ENCODE results near the gene ANKRD63. TPM values are rescaled to one million over a fixed set of nuclear protein-coding genes. Genes with fewer than 3 reads are reported as not detected.

The ANKRD63 gene
- total RNA-seq, 1 donor from 2014 or later: not detected

- no peak overlapping the region for H3K4me3 ChIP-seq (ENCODE audit: low read length in 3 of 3)
- H3K36me3 ChIP-seq (ENCODE audit: control insufficient read depth in 3 of 3, insufficient read depth in 3 of 3, low read length in 3 of 3): no peaks in the 10 kb centered on the region
- peaks cover 5 to 11% (median 8%) of the 10 kb centered on the region in 3 donors for H3K4me1 ChIP-seq (ENCODE audit: control insufficient read depth in 3 of 3, insufficient read depth in 3 of 3, low read length in 3 of 3)
- peaks cover 6 to 37% (median 12%) of the 10 kb centered on the region in 3 donors for H3K27me3 ChIP-seq (ENCODE audit: control insufficient read depth in 3 of 3, insufficient read depth in 3 of 3, low read length in 3 of 3)
- H3K9ac ChIP-seq (ENCODE audit: low read depth in 1 of 3, low read length in 3 of 3): no peak overlapping the region
- no peaks in the 10 kb centered on the region for H3K9me3 ChIP-seq (ENCODE audit: control insufficient read depth in 3 of 3, low read length in 3 of 3)
- no peak overlapping the region for H3K27ac ChIP-seq (ENCODE audit: low read depth, low read length)
These were observed 42.1 kb downstream of the ANKRD63 start for GRCh38 chr15:40240619-40241221.

- Histone ChIP-seq H3K27ac (ENCODE audit: low read depth, low read length) (no peak overlapping the region), H3K4me3 (ENCODE audit: low read length in 3 of 3) (no peak overlapping the region), H3K4me1 (ENCODE audit: control insufficient read depth in 3 of 3, insufficient read depth in 3 of 3, low read length in 3 of 3) (peaks cover 5 to 11% (median 8%) of the 10 kb centered on the region in 3 donors), H3K36me3 (ENCODE audit: control insufficient read depth in 3 of 3, insufficient read depth in 3 of 3, low read length in 3 of 3) (no peaks in the 10 kb centered on the region), H3K9me3 (ENCODE audit: control insufficient read depth in 3 of 3, low read length in 3 of 3) (no peaks in the 10 kb centered on the region), H3K27me3 (ENCODE audit: control insufficient read depth in 3 of 3, insufficient read depth in 3 of 3, low read length in 3 of 3) (peaks cover 6 to 37% (median 12%) of the 10 kb centered on the region in 3 donors), H3K9ac (ENCODE audit: low read depth in 1 of 3, low read length in 3 of 3) (no peak overlapping the region)
These were observed 42.9 kb downstream of the ANKRD63 start for GRCh38 chr15:40239693-40240618.

GRCh38 chr15:40239404-40239692 lies 43.5 kb downstream of the ANKRD63 start:
- Histone ChIP-seq H3K9ac (ENCODE audit: low read depth in 1 of 3, low read length in 3 of 3) (peak overlapping the region in 1 of 3 donors; percentile 40), H3K27me3 (ENCODE audit: control insufficient read depth in 3 of 3, insufficient read depth in 3 of 3, low read length in 3 of 3) (peaks cover 6 to 37% (median 12%) of the 10 kb centered on the region in 3 donors), H3K36me3 (ENCODE audit: control insufficient read depth in 3 of 3, insufficient read depth in 3 of 3, low read length in 3 of 3) (no peaks in the 10 kb centered on the region)

GRCh38 chr15:40238532-40239403 lies 44.1 kb downstream of the ANKRD63 start, which contains the start of gene PAK6:
Gene PAK6, plus strand, starts transcription at chr15:40239063. Its CDS starts 25,723 bp downstream, at chr15:40264786.
- no peak within 1 kb of the TSS for H3K27ac ChIP-seq (ENCODE audit: low read depth, low read length)
- peak within 1 kb of the TSS in 1 of 3 donors; percentile 40 for H3K9ac ChIP-seq (ENCODE audit: low read depth in 1 of 3, low read length in 3 of 3)
- peaks cover 5 to 11% (median 8%) of the 10 kb centered on the region in 3 donors for H3K4me1 ChIP-seq (ENCODE audit: control insufficient read depth in 3 of 3, insufficient read depth in 3 of 3, low read length in 3 of 3)
- H3K4me3 ChIP-seq (ENCODE audit: low read length in 3 of 3): peak within 1 kb of the TSS in 2 of 3 donors; percentile 29 to 52
- peaks cover 6 to 37% (median 12%) of the 10 kb centered on the region in 3 donors for H3K27me3 ChIP-seq (ENCODE audit: control insufficient read depth in 3 of 3, insufficient read depth in 3 of 3, low read length in 3 of 3)
- H3K9me3 ChIP-seq (ENCODE audit: control insufficient read depth in 3 of 3, low read length in 3 of 3): no peaks in the 10 kb centered on the region
- H3K36me3 ChIP-seq (ENCODE audit: control insufficient read depth in 3 of 3, insufficient read depth in 3 of 3, low read length in 3 of 3): no peaks in the 10 kb centered on the region

More at GRCh38 chr15:40239404-40239692, 43.5 kb downstream of the ANKRD63 start:
- peaks cover 5 to 11% (median 8%) of the 10 kb centered on the region in 3 donors for H3K4me1 ChIP-seq (ENCODE audit: control insufficient read depth in 3 of 3, insufficient read depth in 3 of 3, low read length in 3 of 3)
- peak overlapping the region in 2 of 3 donors; percentile 29 to 52 for H3K4me3 ChIP-seq (ENCODE audit: low read length in 3 of 3)
- H3K27ac ChIP-seq (ENCODE audit: low read depth, low read length): no peak overlapping the region
- no peaks in the 10 kb centered on the region for H3K9me3 ChIP-seq (ENCODE audit: control insufficient read depth in 3 of 3, low read length in 3 of 3)

GRCh38 chr15:40235201-40235885 lies 47.5 kb downstream of the ANKRD63 start:
- Histone ChIP-seq H3K27me3 (ENCODE audit: control insufficient read depth in 3 of 3, insufficient read depth in 3 of 3, low read length in 3 of 3) (peaks cover 6 to 24% (median 10%) of the 10 kb centered on the region in 3 donors), H3K9me3 (ENCODE audit: control insufficient read depth in 3 of 3, low read length in 3 of 3) (no peaks in the 10 kb centered on the region), H3K4me3 (ENCODE audit: low read length in 3 of 3) (no peak overlapping the region), H3K27ac (ENCODE audit: low read depth, low read length) (no peak overlapping the region), H3K36me3 (ENCODE audit: control insufficient read depth in 3 of 3, insufficient read depth in 3 of 3, low read length in 3 of 3) (no peaks in the 10 kb centered on the region), H3K4me1 (ENCODE audit: control insufficient read depth in 3 of 3, insufficient read depth in 3 of 3, low read length in 3 of 3) (peaks cover 5 to 11% (median 8%) of the 10 kb centered on the region in 3 donors), H3K9ac (ENCODE audit: low read depth in 1 of 3, low read length in 3 of 3) (no peak overlapping the region)

GRCh38 chr15:40234783-40235182 lies 48.1 kb downstream of the ANKRD63 start:
- Histone ChIP-seq H3K27me3 (ENCODE audit: control insufficient read depth in 3 of 3, insufficient read depth in 3 of 3, low read length in 3 of 3) (peaks cover 3 to 18% (median 8%) of the 10 kb centered on the region in 3 donors), H3K9me3 (ENCODE audit: control insufficient read depth in 3 of 3, low read length in 3 of 3) (no peaks in the 10 kb centered on the region), H3K4me3 (ENCODE audit: low read length in 3 of 3) (no peak overlapping the region), H3K4me1 (ENCODE audit: control insufficient read depth in 3 of 3, insufficient read depth in 3 of 3, low read length in 3 of 3) (peaks cover 5 to 11% (median 8%) of the 10 kb centered on the region in 3 donors), H3K27ac (ENCODE audit: low read depth, low read length) (no peak overlapping the region), H3K36me3 (ENCODE audit: control insufficient read depth in 3 of 3, insufficient read depth in 3 of 3, low read length in 3 of 3) (no peaks in the 10 kb centered on the region), H3K9ac (ENCODE audit: low read depth in 1 of 3, low read length in 3 of 3) (no peak overlapping the region)

GRCh38 chr15:40233727-40234577 lies 48.9 kb downstream of the ANKRD63 start:
- H3K27ac ChIP-seq (ENCODE audit: low read depth, low read length): no peak overlapping the region
- H3K27me3 ChIP-seq (ENCODE audit: control insufficient read depth in 3 of 3, insufficient read depth in 3 of 3, low read length in 3 of 3): peaks cover 0 to 10% (median 0%) of the 10 kb centered on the region in 3 donors
- no peak overlapping the region for H3K9ac ChIP-seq (ENCODE audit: low read depth in 1 of 3, low read length in 3 of 3)
- no peaks in the 10 kb centered on the region for H3K9me3 ChIP-seq (ENCODE audit: control insufficient read depth in 3 of 3, low read length in 3 of 3)
- H3K4me1 ChIP-seq (ENCODE audit: control insufficient read depth in 3 of 3, insufficient read depth in 3 of 3, low read length in 3 of 3): peaks cover 0 to 5% (median 5%) of the 10 kb centered on the region in 3 donors
- H3K4me3 ChIP-seq (ENCODE audit: low read length in 3 of 3): no peak overlapping the region
- H3K36me3 ChIP-seq (ENCODE audit: control insufficient read depth in 3 of 3, insufficient read depth in 3 of 3, low read length in 3 of 3): no peaks in the 10 kb centered on the region

GRCh38 chr15:40232625-40233070 lies 50.2 kb downstream of the ANKRD63 start:
- no peaks in the 10 kb centered on the region for H3K27me3 ChIP-seq (ENCODE audit: control insufficient read depth in 3 of 3, insufficient read depth in 3 of 3, low read length in 3 of 3)
- no peak overlapping the region for H3K4me3 ChIP-seq (ENCODE audit: low read length in 3 of 3)
- H3K9ac ChIP-seq (ENCODE audit: low read depth in 1 of 3, low read length in 3 of 3): no peak overlapping the region
- no peaks in the 10 kb centered on the region for H3K9me3 ChIP-seq (ENCODE audit: control insufficient read depth in 3 of 3, low read length in 3 of 3)
- no peak overlapping the region for H3K27ac ChIP-seq (ENCODE audit: low read depth, low read length)
- H3K4me1 ChIP-seq (ENCODE audit: control insufficient read depth in 3 of 3, insufficient read depth in 3 of 3, low read length in 3 of 3): no peaks in the 10 kb centered on the region
- H3K36me3 ChIP-seq (ENCODE audit: control insufficient read depth in 3 of 3, insufficient read depth in 3 of 3, low read length in 3 of 3): no peaks in the 10 kb centered on the region
